Loucy (cell line): ENCODE data around the gene FAU.

Source experiments
- H2AFZ ChIP-seq: fragments of 200-600 bp; sonication (generic); 2 replicates; pipeline ENCODE4 v1.6.0; 2016; ENCODE audit warnings: antibody characterized with exemption, mild to moderate bottlenecking, low read length, moderate library complexity
- H3F3A ChIP-seq: fragments of 200-600 bp; 2 replicates; pipeline ENCODE4 v1.6.0; 2016; ENCODE audit warnings: antibody characterized with exemption, low read depth, mild to moderate bottlenecking
- H3K27me3 ChIP-seq: fragments of 200-600 bp; sonication (generic); 2 replicates; pipeline ENCODE4 v1.6.1; 2014; ENCODE audit warnings: low read length, mild to moderate bottlenecking; ENCODE audit not compliant: insufficient read depth, poor library complexity, severe bottlenecking
- H3K36me3 ChIP-seq: fragments of 200-600 bp; sonication (generic); 2 replicates; pipeline ENCODE4 v1.6.1; 2016; ENCODE audit warnings: low read length; ENCODE audit not compliant: insufficient read depth
- H3K4me1 ChIP-seq: fragments of 200-600 bp; sonication (generic); 2 replicates; pipeline ENCODE4 v1.5.1; 2014; ENCODE audit warnings: low read length, mild to moderate bottlenecking; ENCODE audit not compliant: insufficient read depth, poor library complexity, severe bottlenecking
- H3K4me2 ChIP-seq: fragments of 200-600 bp; sonication (generic); 2 replicates; pipeline ENCODE4 v1.6.0; 2014; ENCODE audit warnings: antibody characterized with exemption, low read length, low read depth, mild to moderate bottlenecking; ENCODE audit not compliant: poor library complexity, severe bottlenecking
- H3K4me3 ChIP-seq: fragments of 200-600 bp; sonication (generic); 2 replicates; pipeline ENCODE4 v1.5.1; 2014; ENCODE audit warnings: low read length, mild to moderate bottlenecking, mixed read lengths; ENCODE audit not compliant: poor library complexity, severe bottlenecking
- H3K79me2 ChIP-seq: fragments of 200-600 bp; sonication (generic); 2 replicates; pipeline ENCODE4 v1.6.1; 2014; ENCODE audit warnings: low read length; ENCODE audit not compliant: insufficient read depth
- H3K9ac ChIP-seq: fragments of 200-600 bp; sonication (generic); 2 replicates; pipeline ENCODE4 v1.6.0; 2014; ENCODE audit warnings: mild to moderate bottlenecking, low read depth, low read length, moderate library complexity; ENCODE audit not compliant: poor library complexity, severe bottlenecking
- H3K9me2 ChIP-seq: fragments of 200-600 bp; sonication (generic); replicated peaks from 2 replicates; pipeline ENCODE4 v1.6.1; 2016; ENCODE audit warnings: low read depth, low read length, mixed read lengths
- H3K9me3 ChIP-seq: fragments of 200-600 bp; sonication (generic); 2 replicates; pipeline ENCODE4 v1.6.1; 2014; ENCODE audit warnings: mild to moderate bottlenecking, antibody characterized with exemption, low read length, low read depth; ENCODE audit not compliant: insufficient read depth
- H4K20me1 ChIP-seq: fragments of 200-600 bp; sonication (generic); 2 replicates; pipeline ENCODE4 v1.6.0; 2014; ENCODE audit warnings: antibody characterized with exemption, low read length, mild to moderate bottlenecking; ENCODE audit not compliant: insufficient read depth, poor library complexity, severe bottlenecking
- CTCF ChIP-seq: fragments of 200-600 bp; sonication (generic); conservative IDR thresholded peaks from 2 replicates; pipeline ENCODE4 v1.5.1; 2014; ENCODE audit warnings: mild to moderate bottlenecking, antibody characterized with exemption, low read length
- EZH2phosphoT487 ChIP-seq: fragments of 200-600 bp; IDR thresholded peaks from 2 replicates; pipeline ENCODE4 v1.6.1; 2018; ENCODE audit warnings: antibody characterized with exemption, mild to moderate bottlenecking, moderate library complexity, borderline replicate concordance

FAU gene

GRCh38 chr11:65130631-65131416 is 8.9 kb upstream of the FAU start:
- H3K9ac ChIP-seq = no peak overlapping the region
- no peaks in the 10 kb centered on the region for H3K27me3 ChIP-seq
- no peaks in the 10 kb centered on the region for H3K9me2 ChIP-seq
- peaks cover 26% of the 10 kb centered on the region for H3K79me2 ChIP-seq
- H3K4me1 ChIP-seq = peaks cover 20% of the 10 kb centered on the region
- H4K20me1 ChIP-seq = peaks cover 21% of the 10 kb centered on the region
- H3K9me3 ChIP-seq = no peaks in the 10 kb centered on the region
- H3K4me3 ChIP-seq = no peak overlapping the region
- no peak overlapping the region for H3K4me2 ChIP-seq
- no peak overlapping the region for H2AFZ ChIP-seq
- TF ChIP-seq EZH2phosphoT487 (no peak), CTCF (no peak)
- peaks cover 53% of the 10 kb centered on the region for H3K36me3 ChIP-seq
- H3F3A ChIP-seq = no peaks in the 10 kb centered on the region

- H3K27me3 ChIP-seq = no peaks in the 10 kb centered on the region
- H3K79me2 ChIP-seq = peaks cover 32% of the 10 kb centered on the region
- no peaks in the 10 kb centered on the region for H3K9me2 ChIP-seq
- H3K4me1 ChIP-seq = peaks cover 17% of the 10 kb centered on the region
- no peak overlapping the region for H3K4me3 ChIP-seq
- no peak overlapping the region for H3K4me2 ChIP-seq
- H3K9me3 ChIP-seq = no peaks in the 10 kb centered on the region
- no peak overlapping the region for H3K9ac ChIP-seq
- TF ChIP-seq EZH2phosphoT487 (no peak), CTCF (no peak)
- no peak overlapping the region for H2AFZ ChIP-seq
- peaks cover 21% of the 10 kb centered on the region for H4K20me1 ChIP-seq
- no peaks in the 10 kb centered on the region for H3F3A ChIP-seq
- peaks cover 57% of the 10 kb centered on the region for H3K36me3 ChIP-seq
These were observed 7.9 kb upstream of the FAU start for GRCh38 chr11:65129649-65130441.

GRCh38 chr11:65128182-65129145 is 6.5 kb upstream of the FAU start:
- TF ChIP-seq EZH2phosphoT487 (no peak), CTCF (no peak)
- H4K20me1 ChIP-seq = peaks cover 14% of the 10 kb centered on the region
- no peaks in the 10 kb centered on the region for H3K9me2 ChIP-seq
- H3K27me3 ChIP-seq = no peaks in the 10 kb centered on the region
- H3K9me3 ChIP-seq = no peaks in the 10 kb centered on the region
- H3K4me2 ChIP-seq = no peak overlapping the region
- no peak overlapping the region for H3K4me3 ChIP-seq
- H3F3A ChIP-seq = no peaks in the 10 kb centered on the region
- H3K36me3 ChIP-seq = peaks cover 57% of the 10 kb centered on the region
- H3K79me2 ChIP-seq = peaks cover 36% of the 10 kb centered on the region
- H2AFZ ChIP-seq = no peak overlapping the region
- peaks cover 18% of the 10 kb centered on the region for H3K4me1 ChIP-seq
- H3K9ac ChIP-seq = no peak overlapping the region
